ENCODE results near the gene TPCN2. TPM values are rescaled to one million over a fixed set of nuclear protein-coding genes. Genes with fewer than 3 reads are reported as not detected.

Gene TPCN2
- total and polyA plus RNA-seq, 2 of the 4 experiments (the other 2 are of a cell fraction) = 3.4 to 8.0 TPM

DNA sequence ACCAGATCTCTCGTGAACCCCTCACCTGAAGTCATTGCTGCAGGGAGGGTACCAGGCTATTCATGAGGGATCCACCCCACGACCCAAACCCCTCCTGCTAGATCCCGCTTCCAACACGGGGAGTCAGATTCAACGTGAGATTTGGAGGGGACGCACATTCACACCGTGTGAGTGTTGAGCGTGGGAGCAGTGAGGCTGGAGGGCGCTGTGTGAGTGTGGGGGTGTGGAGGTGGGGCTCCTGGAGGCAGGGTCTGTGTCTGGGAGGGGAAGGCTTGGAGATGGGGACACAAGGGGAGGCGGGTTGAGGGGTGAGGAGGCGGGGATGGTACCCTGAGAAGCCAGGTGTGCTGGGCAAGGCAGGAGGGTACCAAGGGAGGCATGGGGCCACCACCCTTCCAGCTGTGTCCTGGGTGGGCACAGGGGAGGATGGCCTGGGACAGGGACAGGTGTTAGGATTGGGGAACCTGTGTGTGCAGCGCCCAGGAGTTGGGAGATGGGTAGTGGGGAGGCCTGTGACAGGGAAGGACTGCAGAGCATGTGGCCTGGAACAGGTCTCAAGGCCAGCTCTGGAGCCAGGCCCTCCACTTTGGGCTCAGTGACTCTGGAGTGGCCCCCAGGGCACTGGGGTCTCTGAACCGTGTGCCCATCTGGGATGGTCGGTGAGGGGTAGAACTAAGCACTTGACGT, 13.6 kb downstream of the TPCN2 start:
- Histone ChIP-seq H3K56ac (ENCODE audit: extremely low read depth, insufficient read depth, low read length) (no peak overlapping the region), H3K79me1 (ENCODE audit: low read depth in 1 of 2, low read length in 2 of 2) (peaks cover 14 to 39% of the 10 kb centered on the region in 2 experiments; a peak in 2 of 4 replicates), H4K20me1 (ENCODE audit: insufficient read depth, low read length) (peaks cover 24% of the 10 kb centered on the region), H4K8ac (ENCODE audit: low read depth in 2 of 2, low read length in 2 of 2) (no peak overlapping the region), H2BK15ac (ENCODE audit: low read depth, low read length) (no peak overlapping the region), H2AK9ac (replicated peaks; ENCODE audit: low read depth, low read length, poor library complexity) (no peak overlapping the region), H3K4ac (ENCODE audit: low read depth, low read length) (no peak overlapping the region), H3K9me3 (ENCODE audit: control insufficient read depth, insufficient read depth, low read length) (no peaks in the 10 kb centered on the region), H3K14ac (replicated peaks; ENCODE audit: low read depth, low read length) (no peak overlapping the region; the same call in 1 of the 2 replicates), H2BK20ac (ENCODE audit: low read depth, low read length) (no peak overlapping the region), H2AK5ac (ENCODE audit: low read depth, low read length) (no peak overlapping the region), H3K23ac (ENCODE audit: low read depth, low read length) (no peak overlapping the region), H3K36me3 (ENCODE audit: control insufficient read depth, insufficient read depth, low read length) (peaks cover 44% of the 10 kb centered on the region), H2BK120ac (ENCODE audit: low read depth, low read length) (no peak overlapping the region), H3K9ac (ENCODE audit: low read depth, low read length) (no peak overlapping the region), H3K27me3 (ENCODE audit: control insufficient read depth, insufficient read depth, low read length) (no peaks in the 10 kb centered on the region), H3K4me1 (ENCODE audit: control insufficient read depth, insufficient read depth, low read length) (no peaks in the 10 kb centered on the region), H2BK5ac (ENCODE audit: low read depth, low read length, poor library complexity, severe bottlenecking) (no peak overlapping the region), H4K5ac (ENCODE audit: low read depth, low read length) (no peak overlapping the region), H3K27ac (ENCODE audit: insufficient read depth, low read length) (no peak overlapping the region), H4K91ac (ENCODE audit: insufficient read depth, low read depth, low read length) (no peak overlapping the region), H3K9me1 (ENCODE audit: insufficient read depth, low read length) (no peaks in the 10 kb centered on the region), H2AFZ (replicated peaks; ENCODE audit: low read length, poor library complexity) (no peak overlapping the region), H3K4me3 (ENCODE audit: insufficient read depth, low read depth, low read length) (no peak overlapping the region), H3K4me2 (ENCODE audit: low read depth, low read length) (no peak overlapping the region), H3K18ac (ENCODE audit: low read depth, low read length) (no peak overlapping the region)
- no TSS peak for BruUV-seq (replicated peaks)
- ATAC-seq (ENCODE audit: low read depth) = no peak
- intact Hi-C loops (cut with micrococcal nuclease) (no loop called here), in situ Hi-C loops (cut with MboI; ENCODE audit: low sequenced_read_pairs) (no loop called here), dilution Hi-C loops (cut with HindIII; ENCODE audit: low sequenced_read_pairs, unreplicated experiment) (no loop called here)
- 82% methylated on average over 6 of the region's 15 CpGs; no CpG with 5 or more reads in 1 of the 2 experiments for WGBS, 2 experiments (ENCODE audit: extremely low coverage in 2 of 2, insufficient read length in 1 of 2)
- TF ChIP-seq NFE2L2 (IDR thresholded peaks at IDR 0.05; ENCODE audit: low read depth, low read length) (no peak), SMC3 (IDR thresholded peaks at IDR 0.05; ENCODE audit: low read depth, low read length) (no peak), RFX5 (IDR thresholded peaks at IDR 0.05; ENCODE audit: low read depth, low read length) (no peak)
- no peak for DNase-seq
- CTCF ChIA-PET = no interaction called here
- POLR2A ChIA-PET (ENCODE audit: unreplicated experiment) = no interaction called here

Measured in IMR-90 (cell line).